ENCODE measurements around the gene SLC25A21.
"Not testable (repeated sequence)": the region's sequence is repeated elsewhere in the genome, so short reads cannot be mapped to it uniquely, and the experiment has no call there.

Gene SLC25A21

DNA sequence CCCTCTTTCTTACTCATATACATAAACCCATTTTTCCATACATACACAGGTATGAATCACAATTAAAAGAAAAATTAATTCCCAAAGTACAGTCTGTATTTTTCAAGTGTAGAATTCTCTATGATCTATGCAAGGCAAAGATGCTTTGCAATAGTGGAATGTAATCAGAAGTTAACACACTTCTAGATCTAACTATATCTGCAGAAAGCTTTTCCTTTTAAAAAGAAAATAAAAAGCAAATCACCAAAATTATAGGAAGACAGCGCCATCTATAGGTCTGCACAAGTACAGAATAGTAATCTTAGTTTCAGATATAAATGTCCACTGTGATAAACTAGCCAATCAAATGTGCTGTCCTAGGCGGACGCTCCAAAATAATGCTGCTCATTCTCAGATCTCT is 22.0 kb downstream of the SLC25A21 start:
- DNase-seq (ENCODE audit: low read depth) = peak; percentile 59
- peak; percentile 61 for TF ChIP-seq CTCF (IDR thresholded peaks at IDR 0.05; ENCODE audit: insufficient read depth, low read depth, low read length, missing control alignments)
- H3K4me3 ChIP-seq (ENCODE audit: low read length) = no peak overlapping the region

DNA sequence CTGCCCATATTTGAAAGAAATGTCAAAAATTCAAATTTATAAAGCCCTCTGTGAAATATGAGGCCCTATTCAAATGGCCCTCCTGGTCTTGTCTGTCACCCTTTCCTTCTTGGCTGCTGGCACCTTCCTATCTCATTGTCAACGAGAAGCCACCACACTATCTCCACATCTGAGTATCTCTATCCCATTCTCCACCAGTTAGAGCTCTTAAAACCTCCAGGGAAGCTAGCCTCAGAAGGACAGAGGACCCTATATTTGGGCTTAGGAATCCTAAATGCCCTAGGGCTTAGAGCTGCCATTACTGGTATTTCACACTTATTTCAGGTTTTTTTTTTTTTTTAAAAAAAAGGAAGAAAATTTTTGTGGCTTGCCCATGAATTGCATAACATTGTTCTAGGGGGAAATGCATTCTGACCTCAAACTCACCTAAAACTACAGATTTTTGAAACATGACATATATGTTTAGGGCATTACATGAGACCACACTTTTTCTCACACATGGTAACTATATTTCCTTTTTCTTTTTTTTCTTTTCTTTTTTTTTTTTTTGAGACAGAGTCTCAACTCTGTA is 25.0 kb downstream of the SLC25A21 start:
- no peak for TF ChIP-seq CTCF (IDR thresholded peaks at IDR 0.05; ENCODE audit: insufficient read depth, low read depth, low read length, missing control alignments)
- no peak overlapping the region for H3K4me3 ChIP-seq (ENCODE audit: low read length)
- no peak for DNase-seq (ENCODE audit: low read depth)

GRCh38 chr14:37146438-37146837 is 26.0 kb downstream of the SLC25A21 start:
- not testable (repeated sequence) for DNase-seq (ENCODE audit: low read depth); H3K4me3 ChIP-seq (ENCODE audit: low read length)

- TF ChIP-seq CTCF (IDR thresholded peaks at IDR 0.05; ENCODE audit: insufficient read depth, low read depth, low read length, missing control alignments) = no peak
- peak; percentile 68 for DNase-seq (ENCODE audit: low read depth)
- no peak overlapping the region for H3K4me3 ChIP-seq (ENCODE audit: low read length)
Observed at GRCh38 chr14:37145395-37145794, 27.0 kb downstream of the SLC25A21 start.

GRCh38 chr14:37144729-37145363 is 27.6 kb downstream of the SLC25A21 start:
- no peak for DNase-seq (ENCODE audit: low read depth)
- no peak overlapping the region for H3K4me3 ChIP-seq (ENCODE audit: low read length)
- no peak for TF ChIP-seq CTCF (IDR thresholded peaks at IDR 0.05; ENCODE audit: insufficient read depth, low read depth, low read length, missing control alignments)

DNA sequence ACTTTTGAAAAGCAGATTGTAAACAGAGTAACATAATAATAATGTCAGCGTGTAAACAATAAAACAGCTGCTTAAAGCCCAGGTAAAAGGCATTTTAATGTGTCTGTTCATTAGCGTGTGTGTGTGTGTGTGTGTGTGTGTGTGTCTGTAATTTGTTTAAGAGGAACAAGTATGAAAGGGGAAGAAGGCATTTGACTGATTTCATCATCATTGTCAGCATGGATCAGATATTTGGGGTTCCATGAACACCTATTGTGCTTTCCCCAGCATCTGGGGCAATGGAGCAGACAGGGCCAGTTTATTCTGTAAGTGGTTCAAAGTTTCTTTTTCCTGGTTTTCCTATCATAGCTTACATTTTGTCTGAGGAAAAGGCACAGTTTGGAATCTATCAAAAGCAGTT is 28.9 kb downstream of the SLC25A21 start:
- TF ChIP-seq CTCF (IDR thresholded peaks at IDR 0.05; ENCODE audit: insufficient read depth, low read depth, low read length, missing control alignments) = no peak
- DNase-seq (ENCODE audit: low read depth) = no peak
- no peak overlapping the region for H3K4me3 ChIP-seq (ENCODE audit: low read length)

GRCh38 chr14:37142835-37143401 is 29.5 kb downstream of the SLC25A21 start:
- DNase-seq (ENCODE audit: low read depth) = peak; percentile 63
- no peak overlapping the region for H3K4me3 ChIP-seq (ENCODE audit: low read length)
- no peak for TF ChIP-seq CTCF (IDR thresholded peaks at IDR 0.05; ENCODE audit: insufficient read depth, low read depth, low read length, missing control alignments)

All from epithelial cell of esophagus (primary cell).